ENCODE results near the gene IRF6.

GRCh38 chr1:209855006-209855405 lies 49.1 kb upstream of the IRF6 start:
- TF ChIP-seq CTCF (IDR thresholded peaks at IDR 0.05) (no peak), POLR2A (IDR thresholded peaks at IDR 0.05; ENCODE audit: low read depth) (no peak), POLR2AphosphoS5 (IDR thresholded peaks at IDR 0.05) (no peak)
